Measurements from ENCODE around the gene RFC2. TPM values are rescaled to one million over a fixed set of nuclear protein-coding genes. Genes with fewer than 3 reads are reported as not detected.

Gene RFC2
- total and polyA plus RNA-seq, 2 of the 8 experiments (the other 6 are each of a cell fraction or from before 2014, with no cell fraction given) = 52.9 to 85.4 TPM

DNA sequence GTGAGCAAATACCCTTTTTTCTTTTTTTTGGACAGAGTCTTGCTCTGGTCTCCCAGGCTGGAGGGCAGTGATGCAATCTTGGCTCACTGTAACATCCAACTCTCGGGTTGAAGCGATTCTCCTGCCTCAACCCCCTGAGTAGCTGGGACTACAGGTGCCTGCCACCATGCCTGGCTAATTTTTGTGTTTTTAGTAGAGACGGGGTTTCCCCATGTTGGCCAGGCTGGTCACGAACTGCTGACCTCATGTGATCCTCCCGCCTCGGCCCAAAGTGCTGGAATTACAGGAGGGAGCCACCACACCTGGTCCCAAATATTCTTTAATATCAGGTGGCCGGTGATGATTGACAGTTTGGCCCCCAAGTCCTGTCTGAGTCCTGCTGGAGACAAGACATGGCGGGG is 37.8 kb downstream of the RFC2 start (continued):
- TF ChIP-seq, protein P1, sequence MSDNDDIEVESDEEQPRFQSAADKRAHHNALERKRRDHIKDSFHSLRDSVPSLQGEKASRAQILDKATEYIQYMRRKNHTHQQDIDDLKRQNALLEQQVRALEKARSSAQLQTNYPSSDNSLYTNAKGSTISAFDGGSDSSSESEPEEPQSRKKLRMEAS (IDR thresholded peaks at IDR 0.05) = no peak
- TF ChIP-seq TCF12 (IDR thresholded peaks at IDR 0.05; ENCODE audit: low read depth, low read length) (no peak), BRCA1 (IDR thresholded peaks at IDR 0.05; ENCODE audit: low read depth, low read length) (no peak), CHD7 (IDR thresholded peaks at IDR 0.05; ENCODE audit: insufficient replicate concordance, low read length) (no peak)

Data from H1 (cell line).